GM12878 (cell line): ENCODE measurements around the gene MEMO1. TPM values are rescaled to one million over a fixed set of nuclear protein-coding genes. Genes with fewer than 3 reads are reported as not detected.
"Not testable (repeated sequence)": the region's sequence is repeated elsewhere in the genome, so short reads cannot be mapped to it uniquely, and the experiment has no call there.

Experiments used
- ATAC-seq: fragments of 200-7000 bp; cut with Tn5 transposase; 3 replicates; pipeline ENCODE4 v1.9.1; 2020; ENCODE audit warnings: mild to moderate bottlenecking, moderate library complexity
- BruUV-seq: library from RNA; stranded (reverse); fragments of 400-500 nt; replicated peaks from 2 replicates; lab custom pipeline; 2021; lab: Mats Ljungman, UMichigan
- CTCF ChIA-PET: fragments of 300-600 bp; sonication (Branson Sonifier 250); formaldehyde crosslinking; extraction: SDS; loops from one replicate; lab custom pipeline; 2021; ENCODE audit warnings: inconsistent platforms; lab: Yijun Ruan, JAX
- POLR2A ChIA-PET: fragments of 350-600 bp; formaldehyde crosslinking; extraction: SDS; loops from one replicate; lab custom pipeline; 2021; ENCODE audit warnings: inconsistent platforms; lab: Charles Lee
- RAD21 ChIA-PET: fragments of 300-600 bp; sonication (Branson Sonifier 250); formaldehyde crosslinking; loops from one replicate; lab custom pipeline; 2023; ENCODE audit warnings: antibody characterized with exemption; ENCODE audit not compliant: unreplicated experiment; lab: Charles Lee
- SMC1A ChIA-PET: fragments of 300-600 bp; sonication (Branson Sonifier 250); formaldehyde crosslinking; loops from one replicate; lab custom pipeline; 2023; ENCODE audit not compliant: unreplicated experiment, uncharacterized antibody; lab: Charles Lee
- DNase-seq: peaks from one replicate; pipeline ENCODE4 v3.0.0-alpha.2; 2011; ENCODE audit warnings: low read depth, low spot score
- FAIRE-seq: peaks from 3 replicates; lab custom pipeline; 2011; peaks lifted over from hg19 to GRCh38; lab: Jason Lieb, UNC
- H2AFZ ChIP-seq: 2 replicates; pipeline ENCODE4 v1.6.0; 2011; ENCODE audit warnings: low read depth, low read length, control low read depth; ENCODE audit not compliant: control insufficient read depth
- H3K27ac ChIP-seq: 2 replicates; pipeline ENCODE4 v1.5.1; 2011; ENCODE audit warnings: control low read depth; ENCODE audit not compliant: control insufficient read depth, insufficient read depth
- H3K27me3 ChIP-seq, 2 experiments: replicated peaks in 1 of 2; 2 replicates each; pipeline versions ENCODE4 v1.6.0 to v1.6.1; 2011; ENCODE audit warnings: low read length in 1 of 2; ENCODE audit not compliant: control insufficient read depth in 2 of 2, insufficient read depth in 2 of 2
- H3K36me3 ChIP-seq, 2 experiments: 2 replicates each; pipeline ENCODE4 v1.5.1; 2011; ENCODE audit warnings: low read length in 1 of 2; ENCODE audit not compliant: control insufficient read depth in 2 of 2, insufficient read depth in 2 of 2
- H3K4me1 ChIP-seq: 2 replicates; pipeline ENCODE4 v1.6.1; 2011; ENCODE audit warnings: mild to moderate bottlenecking, low read length, moderate library complexity, mixed read lengths; ENCODE audit not compliant: control insufficient read depth, insufficient read depth
- H3K4me2 ChIP-seq: 2 replicates; pipeline ENCODE4 v1.6.0; 2011; ENCODE audit warnings: control low read depth; ENCODE audit not compliant: control insufficient read depth, insufficient read depth
- H3K4me3 ChIP-seq: fragments of 200-600 bp; sonication (generic); 2 replicates; pipeline ENCODE4 v1.5.1; 2016
- H3K79me2 ChIP-seq: 2 replicates; pipeline ENCODE4 v1.6.0; 2011; ENCODE audit warnings: low read length; ENCODE audit not compliant: control insufficient read depth, insufficient read depth
- H3K9ac ChIP-seq: 2 replicates; pipeline ENCODE4 v1.8.0; 2011; ENCODE audit warnings: low read length, control low read depth, mixed read lengths; ENCODE audit not compliant: control insufficient read depth, insufficient read depth
- H3K9me3 ChIP-seq: replicated peaks from 3 replicates; pipeline ENCODE4 v1.5.1; 2011; ENCODE audit warnings: mild to moderate bottlenecking, low read length; ENCODE audit not compliant: control insufficient read depth, insufficient read depth
- H4K20me1 ChIP-seq: 2 replicates; pipeline ENCODE4 v1.6.0; 2011; ENCODE audit not compliant: control insufficient read depth, insufficient read depth
- IKZF1 ChIP-seq: fragments of 450-650 bp; conservative IDR thresholded peaks from 2 replicates; pipeline ENCODE4 v1.6.1; 2017; ENCODE audit warnings: antibody characterized with exemption, mild to moderate bottlenecking
- MYC ChIP-seq: IDR thresholded peaks from 2 replicates; pipeline ENCODE4 v1.6.1; 2011; ENCODE audit warnings: mild to moderate bottlenecking, low read length, moderate library complexity, inconsistent platforms; ENCODE audit not compliant: insufficient read depth, insufficient replicate concordance, insufficient read length, severe bottlenecking
- NFYB ChIP-seq: IDR thresholded peaks from 2 replicates; pipeline ENCODE4 v1.6.1; 2011; ENCODE audit warnings: low read depth, mild to moderate bottlenecking, low read length, improper control_type of control experiment, moderate library complexity; ENCODE audit not compliant: insufficient read depth
- TCF7 ChIP-seq: IDR thresholded peaks from 2 replicates; pipeline ENCODE4 v1.6.1; 2014; ENCODE audit warnings: antibody characterized with exemption, borderline replicate concordance
- whole genome bisulfite sequencing: methylation state at CpG from one replicate; pipeline ENCODE4 v1.1.6; 2016; ENCODE audit warnings: low lambda C conversion rate; ENCODE audit not compliant: insufficient replicate concordance, insufficient coverage; ENCODE audit errors: missing lambda C conversion rate; 5-methylcytosine and 5-hydroxymethylcytosine counted together
- in situ Hi-C: fragments of 300-500 bp; cut with MboI; formaldehyde crosslinking; loops from 9 replicates; pipeline ENCODE4 v1.14.3; 2018; ENCODE audit warnings: mixed read lengths
- intact Hi-C: fragments of 100-400 bp; cut with micrococcal nuclease; formaldehyde crosslinking; loops from one replicate; pipeline ENCODE4 v1.14.2; 2022; ENCODE audit not compliant: unreplicated experiment
- polyA plus RNA-seq, 11 experiments: library from polyadenylated mRNA; depleted of rRNA in 4 of 11; unstranded in 6 of 11; stranded (reverse) in 5 of 11; fragments of >200 nt; fragmentation: Nextera tagmentation in 4 of 11; fragmentation: Illumina TruSeq in 1 of 11; extraction: Ambion mirVana in 4 of 11; extraction: Trizol in 1 of 11; gene quantifications; 1 replicate in 1 of 11; 2 replicates in 10 of 11; pipeline versions ENCODE4 v1.2.1 to v1.2.3, GENCODE V29; 2011 to 2016; ENCODE audit warnings: inconsistent platforms in 2 of 11, missing spikeins in 2 of 11, low read depth in 1 of 11
- total RNA-seq, 4 experiments: library from RNA; depleted of rRNA in 3 of 4; stranded (reverse); fragments of >200 nt in 3 of 4; fragmentation: Illumina TruSeq in 1 of 4; extraction: Trizol in 1 of 4; gene quantifications; 2 replicates each; pipeline versions ENCODE4 v1.2.1 to v1.2.3, GENCODE V29; 2013 to 2021
- TF ChIP-seq, protein P1 (sequence below): fragments of 450-650 bp; IDR thresholded peaks from 2 replicates; pipeline ENCODE4 v1.6.1; 2017; ENCODE audit warnings: antibody characterized with exemption, mild to moderate bottlenecking, moderate library complexity
- TF ChIP-seq, protein P2 (sequence below): fragments of 450-650 bp; IDR thresholded peaks from 2 replicates; pipeline ENCODE4 v1.6.1; 2017; ENCODE audit warnings: mild to moderate bottlenecking, moderate library complexity

MEMO1 gene
- total and polyA plus RNA-seq, 10 of the 15 experiments (the other 5 are each of a cell fraction or from before 2014, with no cell fraction given) = 39.8 to 99.1 (median 72.2) TPM

DNA sequence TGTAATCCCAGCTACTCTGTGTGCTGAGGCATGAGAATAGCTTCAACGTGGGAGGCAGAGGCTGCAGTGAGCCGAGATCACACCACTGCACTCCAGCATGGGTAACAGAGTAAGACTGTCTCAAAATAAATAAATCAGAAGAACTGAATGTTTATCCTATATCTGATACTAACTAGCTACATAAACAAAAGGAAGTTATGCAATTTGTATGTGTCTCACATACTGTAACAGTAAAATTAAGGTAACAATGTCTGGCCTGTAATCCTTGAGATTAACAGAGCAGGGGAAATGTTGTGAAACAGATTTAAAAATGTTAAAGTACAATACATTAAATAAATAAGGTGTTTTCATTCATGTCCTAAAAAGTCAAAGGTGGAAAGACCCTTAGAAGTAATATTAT is 150.8 kb downstream of the MEMO1 start (continued):
- TF ChIP-seq, protein P1, sequence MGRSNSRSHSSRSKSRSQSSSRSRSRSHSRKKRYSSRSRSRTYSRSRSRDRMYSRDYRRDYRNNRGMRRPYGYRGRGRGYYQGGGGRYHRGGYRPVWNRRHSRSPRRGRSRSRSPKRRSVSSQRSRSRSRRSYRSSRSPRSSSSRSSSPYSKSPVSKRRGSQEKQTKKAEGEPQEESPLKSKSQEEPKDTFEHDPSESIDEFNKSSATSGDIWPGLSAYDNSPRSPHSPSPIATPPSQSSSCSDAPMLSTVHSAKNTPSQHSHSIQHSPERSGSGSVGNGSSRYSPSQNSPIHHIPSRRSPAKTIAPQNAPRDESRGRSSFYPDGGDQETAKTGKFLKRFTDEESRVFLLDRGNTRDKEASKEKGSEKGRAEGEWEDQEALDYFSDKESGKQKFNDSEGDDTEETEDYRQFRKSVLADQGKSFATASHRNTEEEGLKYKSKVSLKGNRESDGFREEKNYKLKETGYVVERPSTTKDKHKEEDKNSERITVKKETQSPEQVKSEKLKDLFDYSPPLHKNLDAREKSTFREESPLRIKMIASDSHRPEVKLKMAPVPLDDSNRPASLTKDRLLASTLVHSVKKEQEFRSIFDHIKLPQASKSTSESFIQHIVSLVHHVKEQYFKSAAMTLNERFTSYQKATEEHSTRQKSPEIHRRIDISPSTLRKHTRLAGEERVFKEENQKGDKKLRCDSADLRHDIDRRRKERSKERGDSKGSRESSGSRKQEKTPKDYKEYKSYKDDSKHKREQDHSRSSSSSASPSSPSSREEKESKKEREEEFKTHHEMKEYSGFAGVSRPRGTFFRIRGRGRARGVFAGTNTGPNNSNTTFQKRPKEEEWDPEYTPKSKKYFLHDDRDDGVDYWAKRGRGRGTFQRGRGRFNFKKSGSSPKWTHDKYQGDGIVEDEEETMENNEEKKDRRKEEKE = no peak
- TF ChIP-seq TCF7 (no peak), MYC (no peak), IKZF1 (no peak), NFYB (no peak)

DNA sequence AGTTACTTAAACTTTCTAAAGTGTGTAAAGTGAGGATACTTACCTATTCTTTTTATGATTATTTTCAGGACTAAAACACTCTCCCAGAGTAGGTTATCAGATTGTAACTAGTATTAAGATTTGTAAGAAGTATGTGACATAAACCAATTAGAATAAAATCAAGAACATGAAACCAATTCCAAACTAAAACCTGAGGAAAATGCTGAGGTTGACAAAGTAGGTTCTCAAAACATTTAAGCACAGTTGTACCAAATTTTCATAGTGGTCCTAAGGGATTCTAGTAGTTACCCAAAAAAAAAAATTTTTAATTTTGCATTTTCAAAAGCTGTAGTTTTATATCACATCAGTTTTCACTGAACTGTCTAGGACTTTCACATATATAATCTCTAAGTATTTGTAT is 157.3 kb downstream of the MEMO1 start:
- Histone ChIP-seq H3K4me1 (no peaks in the 10 kb centered on the region), H3K4me2 (no peak overlapping the region), H3K79me2 (no peaks in the 10 kb centered on the region), H3K27ac (no peak overlapping the region), H3K27me3 (no peaks in the 10 kb centered on the region), H3K4me3 (no peak overlapping the region), H3K36me3 (no peaks in the 10 kb centered on the region), H2AFZ (no peak overlapping the region), H4K20me1 (no peaks in the 10 kb centered on the region), H3K9me3 (no peaks in the 10 kb centered on the region), H3K9ac (no peak overlapping the region)
- BruUV-seq = no TSS peak
- ChIA-PET CTCF (interaction anchor here (0.9 kb wide), 1 partner anchor 186 kb away, joined by 3 read pairs; the partner anchor contains the start of gene DPY30), RAD21 (interaction anchor here (2.2 kb wide), 1 partner anchor 11 kb away, joined by 5 read pairs; no protein-coding TSS in a partner anchor), SMC1A (interaction anchor here (0.9 to 1.2 kb wide), 2 partner anchors 11 to 19 kb away, joined by 3 read pairs; no protein-coding TSS in a partner anchor), POLR2A (no interaction called here)
- intact Hi-C loops (no loop called here), in situ Hi-C loops (no loop called here)
- no peak for DNase-seq
- TF ChIP-seq, protein P2, sequence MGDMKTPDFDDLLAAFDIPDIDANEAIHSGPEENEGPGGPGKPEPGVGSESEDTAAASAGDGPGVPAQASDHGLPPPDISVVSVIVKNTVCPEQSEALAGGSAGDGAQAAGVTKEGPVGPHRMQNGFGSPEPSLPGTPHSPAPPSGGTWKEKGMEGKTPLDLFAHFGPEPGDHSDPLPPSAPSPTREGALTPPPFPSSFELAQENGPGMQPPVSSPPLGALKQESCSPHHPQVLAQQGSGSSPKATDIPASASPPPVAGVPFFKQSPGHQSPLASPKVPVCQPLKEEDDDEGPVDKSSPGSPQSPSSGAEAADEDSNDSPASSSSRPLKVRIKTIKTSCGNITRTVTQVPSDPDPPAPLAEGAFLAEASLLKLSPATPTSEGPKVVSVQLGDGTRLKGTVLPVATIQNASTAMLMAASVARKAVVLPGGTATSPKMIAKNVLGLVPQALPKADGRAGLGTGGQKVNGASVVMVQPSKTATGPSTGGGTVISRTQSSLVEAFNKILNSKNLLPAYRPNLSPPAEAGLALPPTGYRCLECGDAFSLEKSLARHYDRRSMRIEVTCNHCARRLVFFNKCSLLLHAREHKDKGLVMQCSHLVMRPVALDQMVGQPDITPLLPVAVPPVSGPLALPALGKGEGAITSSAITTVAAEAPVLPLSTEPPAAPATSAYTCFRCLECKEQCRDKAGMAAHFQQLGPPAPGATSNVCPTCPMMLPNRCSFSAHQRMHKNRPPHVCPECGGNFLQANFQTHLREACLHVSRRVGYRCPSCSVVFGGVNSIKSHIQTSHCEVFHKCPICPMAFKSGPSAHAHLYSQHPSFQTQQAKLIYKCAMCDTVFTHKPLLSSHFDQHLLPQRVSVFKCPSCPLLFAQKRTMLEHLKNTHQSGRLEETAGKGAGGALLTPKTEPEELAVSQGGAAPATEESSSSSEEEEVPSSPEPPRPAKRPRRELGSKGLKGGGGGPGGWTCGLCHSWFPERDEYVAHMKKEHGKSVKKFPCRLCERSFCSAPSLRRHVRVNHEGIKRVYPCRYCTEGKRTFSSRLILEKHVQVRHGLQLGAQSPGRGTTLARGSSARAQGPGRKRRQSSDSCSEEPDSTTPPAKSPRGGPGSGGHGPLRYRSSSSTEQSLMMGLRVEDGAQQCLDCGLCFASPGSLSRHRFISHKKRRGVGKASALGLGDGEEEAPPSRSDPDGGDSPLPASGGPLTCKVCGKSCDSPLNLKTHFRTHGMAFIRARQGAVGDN = no peak
- FAIRE-seq = no peak
- no peak for ATAC-seq

DNA sequence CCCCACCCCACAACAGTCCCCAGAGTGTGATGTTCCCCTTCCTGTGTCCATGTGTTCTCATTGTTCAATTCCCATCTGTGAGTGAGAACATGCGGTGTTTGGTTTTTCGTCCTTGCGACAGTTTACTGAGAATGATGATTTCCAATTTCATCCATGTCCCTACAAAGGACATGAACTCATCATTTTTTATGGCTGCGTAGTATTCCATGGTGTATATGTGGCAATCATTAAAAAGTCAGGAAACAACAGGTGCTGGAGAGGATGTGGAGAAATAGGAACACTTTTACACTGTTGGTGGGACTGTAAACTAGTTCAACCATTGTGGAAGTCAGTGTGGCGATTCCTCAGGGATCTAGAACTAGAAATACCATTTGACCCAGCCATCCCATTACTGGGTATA is 168.7 kb downstream of the MEMO1 start:
- CTCF ChIA-PET, H3K4me2 ChIP-seq, SMC1A ChIA-PET, POLR2A ChIA-PET, intact Hi-C loops, H4K20me1 ChIP-seq, H3K4me3 ChIP-seq, DNase-seq, H3K4me1 ChIP-seq, H3K9ac ChIP-seq, H3K27me3 ChIP-seq, H3K9me3 ChIP-seq, ATAC-seq, in situ Hi-C loops, H3K79me2 ChIP-seq, RAD21 ChIA-PET, FAIRE-seq, BruUV-seq, H3K27ac ChIP-seq, H2AFZ ChIP-seq, H3K36me3 ChIP-seq: not testable (repeated sequence)
- WGBS = 100% methylated on average over 3 of the region's 5 CpGs
